AG20443 (cell line): Measurements from ENCODE around the gene CBY3.
A peak's percentile ranks its signal among the peaks of the same experiment; 100 is the strongest.
"Not testable (repeated sequence)": the region's sequence is repeated elsewhere in the genome, so short reads cannot be mapped to it uniquely, and the experiment has no call there.

ENCODE experiments used
- DNase-seq: peaks from one replicate; pipeline ENCODE4 v3.0.0; 2012; ENCODE audit warnings: low spot score, mixed read lengths

The CBY3 gene

GRCh38 chr5:179668391-179668790 lies 12.4 kb downstream of the CBY3 start:
- peak; percentile 77 for DNase-seq

GRCh38 chr5:179661647-179662046 lies 19.2 kb downstream of the CBY3 start:
- DNase-seq = not testable (repeated sequence)

- peak; percentile 54 for DNase-seq
Measured at GRCh38 chr5:179658179-179658856, 22.5 kb downstream of the CBY3 start.

- not testable (repeated sequence) for DNase-seq
Measured at GRCh38 chr5:179657302-179658178, 23.3 kb downstream of the CBY3 start.

DNA sequence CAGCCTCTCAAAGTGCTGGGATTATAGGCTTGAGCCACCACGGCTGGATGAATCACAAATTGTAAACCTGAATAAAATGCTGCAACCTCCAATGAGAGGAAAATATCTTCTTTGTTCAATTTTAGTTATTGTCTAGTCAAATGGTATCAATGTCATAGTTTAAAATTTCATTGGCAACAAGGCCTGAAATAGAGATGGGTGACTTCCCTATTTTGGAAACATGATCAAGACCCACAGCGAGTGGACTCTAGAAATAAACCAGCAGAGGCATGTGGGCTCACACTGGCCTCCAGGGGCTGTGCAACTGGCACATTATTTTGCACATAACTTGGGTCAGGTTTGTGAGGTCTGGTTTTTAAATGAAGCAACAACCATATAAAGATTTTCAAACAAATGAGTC lies 27.7 kb downstream of the CBY3 start:
- DNase-seq = not testable (repeated sequence)

GRCh38 chr5:179650245-179650644 lies 30.6 kb downstream of the CBY3 start:
- not testable (repeated sequence) for DNase-seq

DNA sequence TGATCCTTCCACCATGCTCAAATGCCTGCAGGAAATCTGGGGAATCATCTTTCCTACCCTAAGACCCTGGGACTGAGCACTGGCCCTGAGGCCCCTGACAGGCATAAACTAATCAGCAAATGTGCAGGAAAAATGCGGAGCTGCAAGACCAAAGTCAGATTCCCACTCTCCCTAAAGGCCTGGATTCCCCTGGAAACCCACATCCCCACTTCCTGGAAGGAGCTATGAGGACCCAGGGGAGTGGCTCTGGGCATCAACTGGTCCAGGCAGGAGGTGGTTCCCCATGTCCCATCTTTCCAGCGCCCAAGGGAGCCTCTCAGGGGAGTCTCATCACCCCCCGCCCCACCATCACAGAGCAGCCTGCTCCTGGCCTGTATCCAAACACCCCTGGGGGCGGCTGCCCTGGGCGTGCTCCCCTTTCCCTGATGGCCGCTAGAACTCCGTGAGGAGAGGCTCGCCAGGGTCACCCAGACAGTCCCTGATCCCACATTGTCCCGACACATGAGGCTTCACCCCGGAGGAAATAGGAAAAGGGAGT lies 31.6 kb downstream of the CBY3 start:
- not testable (repeated sequence) for DNase-seq

- DNase-seq = no peak
Measured at GRCh38 chr5:179648410-179648809, 32.4 kb downstream of the CBY3 start.

DNA sequence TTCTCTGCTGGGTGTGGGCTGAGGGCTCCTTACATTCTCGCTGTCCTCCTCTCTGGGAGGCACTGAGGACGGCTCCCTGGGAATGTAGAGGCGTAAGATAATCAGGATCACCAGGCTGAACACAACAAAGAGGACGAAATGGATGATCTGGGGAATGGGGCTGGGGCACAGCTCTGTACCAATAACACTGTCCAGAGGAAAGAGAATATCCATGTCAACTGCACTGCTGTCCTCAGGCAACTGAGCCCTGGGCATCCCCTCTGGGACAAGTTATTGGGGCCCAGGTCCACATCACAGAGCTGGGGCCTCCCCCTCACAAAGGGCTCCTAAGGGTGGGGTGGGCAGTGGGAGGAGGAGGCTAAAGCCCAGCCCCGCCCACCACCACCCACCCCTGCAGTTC lies 36.1 kb downstream of the CBY3 start:
- not testable (repeated sequence) for DNase-seq

DNA sequence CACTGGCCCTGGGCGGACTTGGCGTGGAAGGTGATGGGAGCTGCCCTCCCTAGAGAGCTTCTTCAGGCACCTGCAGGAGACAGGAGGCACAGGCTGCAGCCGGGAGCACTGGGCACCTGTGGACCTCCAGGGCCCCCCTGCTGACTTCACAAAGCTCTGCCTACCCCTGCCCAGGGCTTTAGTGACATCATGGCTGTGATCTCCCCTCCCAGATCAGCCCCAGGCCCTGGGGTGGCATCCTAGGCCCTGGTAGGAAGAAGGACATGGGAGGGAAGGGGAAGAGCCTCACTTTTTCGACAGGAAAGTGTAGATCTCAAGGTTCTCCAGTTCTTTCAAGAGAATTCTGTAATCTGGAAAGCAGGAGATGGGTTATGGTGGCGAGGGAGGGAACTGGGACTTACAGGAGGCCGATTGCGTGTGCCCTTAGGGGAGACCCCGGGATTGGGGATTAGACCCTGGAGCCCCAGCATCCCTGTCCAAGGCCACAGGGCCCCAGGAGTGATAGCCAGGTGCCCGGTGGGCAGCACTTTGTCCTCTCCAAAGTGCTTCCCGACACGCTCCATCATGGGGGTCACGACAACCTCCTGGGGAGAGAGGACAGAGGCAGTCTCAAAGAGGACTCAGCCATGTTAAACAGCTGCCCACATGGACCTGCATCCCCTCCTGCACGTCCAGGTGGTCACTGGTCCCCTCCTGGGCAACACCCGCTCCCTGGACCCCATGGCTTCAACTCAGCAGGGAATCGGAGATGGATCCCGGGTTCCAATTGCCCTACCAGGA lies 37.5 kb downstream of the CBY3 start:
- DNase-seq = not testable (repeated sequence)

DNA sequence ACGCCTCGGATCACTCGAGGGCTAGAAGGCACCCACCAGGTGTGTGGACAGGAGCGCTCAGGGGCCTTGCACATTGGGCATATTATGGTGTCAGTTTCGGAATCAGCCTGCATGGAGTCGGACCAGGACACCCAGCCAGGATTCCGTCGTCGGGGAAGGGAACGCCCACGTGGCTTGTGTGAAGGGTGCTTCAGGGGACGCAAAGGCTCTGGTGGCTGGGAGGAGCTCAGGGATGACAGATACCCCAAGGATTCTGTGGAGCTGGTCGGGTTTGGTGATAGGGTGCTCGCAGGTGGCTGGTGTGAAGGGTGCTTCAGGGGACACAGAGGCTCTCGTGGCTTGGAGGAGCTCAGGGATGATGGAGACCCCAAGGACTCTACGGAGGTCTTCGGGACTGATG lies 38.2 kb downstream of the CBY3 start:
- not testable (repeated sequence) for DNase-seq

- not testable (repeated sequence) for DNase-seq
Measured at GRCh38 chr5:179641745-179642144, 39.1 kb downstream of the CBY3 start.

DNA sequence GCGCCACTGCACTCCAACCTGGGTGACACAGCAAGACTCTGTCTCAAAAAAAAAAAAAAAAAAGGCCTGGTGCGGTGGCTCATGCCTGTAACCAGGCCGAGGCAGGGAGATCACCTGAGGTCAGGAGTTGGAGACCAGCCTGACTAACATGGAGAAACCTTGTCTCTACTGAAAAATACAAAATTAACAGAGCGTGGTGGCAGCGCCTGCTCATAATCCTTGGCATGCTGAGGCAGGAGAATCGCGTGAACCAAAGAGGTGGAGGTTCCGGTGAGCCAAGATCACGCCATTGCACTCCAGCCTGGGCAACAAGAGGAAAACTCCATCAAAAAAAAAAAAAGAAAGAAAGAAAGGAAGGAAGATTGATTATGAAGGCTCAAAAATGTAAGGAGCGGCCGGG lies 41.5 kb downstream of the CBY3 start:
- not testable (repeated sequence) for DNase-seq

GRCh38 chr5:179634370-179635172 lies 46.3 kb downstream of the CBY3 start:
- not testable (repeated sequence) for DNase-seq

DNA sequence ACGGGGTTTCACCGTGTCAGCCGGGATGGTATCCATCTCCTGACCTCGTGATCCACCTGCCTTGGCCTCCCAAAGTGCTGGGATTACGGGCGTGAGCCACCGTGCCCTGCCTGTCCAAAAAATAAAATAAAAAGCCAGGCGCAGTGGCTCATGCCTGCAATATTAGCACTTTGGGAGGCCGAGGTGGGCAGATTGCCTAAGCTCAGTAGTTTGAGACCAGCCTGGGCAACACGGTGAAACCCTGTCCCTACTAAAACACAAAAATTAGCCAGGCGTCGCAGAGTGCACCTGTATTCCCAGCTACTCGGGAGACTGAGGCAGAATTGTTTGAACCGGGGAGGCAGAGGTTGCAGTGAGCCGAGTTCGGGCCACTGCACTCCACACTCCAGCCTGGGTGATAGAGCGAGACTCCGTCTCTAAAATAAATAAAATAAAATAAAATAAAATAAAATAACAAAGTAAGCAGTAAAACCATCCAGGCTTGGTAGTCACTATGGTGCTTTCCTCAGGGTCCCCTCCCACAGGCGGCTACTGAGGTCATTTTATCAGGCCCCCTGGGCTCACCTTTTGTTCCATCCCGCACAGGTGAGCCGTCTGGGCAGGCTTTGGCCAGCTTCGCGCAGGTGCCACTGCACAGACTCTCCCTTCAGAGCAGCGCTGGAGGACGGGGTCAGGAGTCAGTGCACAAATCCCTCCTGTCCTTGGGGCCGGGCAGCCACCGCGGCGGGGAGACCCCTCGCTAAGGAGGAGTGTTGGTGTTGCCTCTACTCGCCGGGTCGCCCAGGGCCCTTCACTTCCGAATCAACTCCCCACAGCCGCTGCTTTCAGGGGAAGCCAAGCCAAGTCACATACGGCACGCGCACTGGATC lies 47.1 kb downstream of the CBY3 start:
- not testable (repeated sequence) for DNase-seq
